K562 (cell line): ENCODE data around the gene CPNE2. TPM values are rescaled to one million over a fixed set of nuclear protein-coding genes. Genes with fewer than 3 reads are reported as not detected.

ENCODE experiments used
- BRF1 ChIP-seq: IDR thresholded peaks from 3 replicates; pipeline ENCODE4 v1.6.1; 2011; ENCODE audit warnings: borderline replicate concordance, mild to moderate bottlenecking; ENCODE audit not compliant: insufficient read length; ENCODE audit errors: extremely low read depth
- DPF2 ChIP-seq: fragments of 450-650 bp; IDR thresholded peaks from 2 replicates; pipeline ENCODE4 v1.6.1; 2016
- EGR1 ChIP-seq: fragments of 450-650 bp; conservative IDR thresholded peaks from 2 replicates; pipeline ENCODE4 v1.6.1; 2017; ENCODE audit warnings: mild to moderate bottlenecking
- OTX1 ChIP-seq: fragments of 450-650 bp; formaldehyde crosslinking; IDR thresholded peaks from 2 replicates; pipeline ENCODE4 v1.4.0; 2022; ENCODE audit warnings: mild to moderate bottlenecking
- PHTF2 ChIP-seq: fragments of 250-450 bp; sonication (Bioruptor Pico); IDR thresholded peaks from 2 replicates; pipeline ENCODE4 v1.5.0; 2021; ENCODE audit warnings: mild to moderate bottlenecking
- PYGO2 ChIP-seq: fragments of 450-650 bp; IDR thresholded peaks from 2 replicates; pipeline ENCODE4 v1.6.1; 2016; ENCODE audit warnings: mild to moderate bottlenecking, missing genetic modification characterization, moderate library complexity, missing compliant biosample characterization
- RAD51 ChIP-seq: fragments of 450-650 bp; IDR thresholded peaks from 2 replicates; pipeline ENCODE4 v1.7.1; 2016; ENCODE audit warnings: low read depth, mild to moderate bottlenecking, borderline replicate concordance
- SMARCE1 ChIP-seq: fragments of 450-650 bp; IDR thresholded peaks from 2 replicates; pipeline ENCODE4 v1.7.1; 2016; ENCODE audit warnings: mild to moderate bottlenecking
- SNIP1 ChIP-seq: fragments of 450-650 bp; IDR thresholded peaks from 2 replicates; pipeline ENCODE4 v1.7.1; 2017; ENCODE audit warnings: low read depth, mild to moderate bottlenecking
- ZBED1 ChIP-seq: IDR thresholded peaks from 2 replicates; pipeline ENCODE4 v1.6.1; 2014
- ZNF184 ChIP-seq: sonication (generic); formaldehyde crosslinking; IDR thresholded peaks from 2 replicates; pipeline ENCODE4 v1.5.0; 2020; ENCODE audit warnings: missing genetic modification reagents
- ZNF707 ChIP-seq: fragments of 250-450 bp; sonication (Bioruptor Pico); conservative IDR thresholded peaks from 2 replicates; pipeline ENCODE4 v1.8.0; 2022; ENCODE audit warnings: inconsistent platforms, mild to moderate bottlenecking, moderate library complexity
- ZSCAN32 ChIP-seq: fragments of 450-650 bp; formaldehyde crosslinking; IDR thresholded peaks from 2 replicates; pipeline ENCODE4 v1.4.0; 2020; ENCODE audit warnings: mild to moderate bottlenecking, moderate library complexity
- polyA plus RNA-seq, 8 experiments: library from polyadenylated mRNA; depleted of rRNA in 4 of 8; stranded (reverse) in 5 of 8; unstranded in 3 of 8; fragments of >200 nt; fragmentation: Nextera tagmentation in 2 of 8; fragmentation: Illumina TruSeq in 1 of 8; extraction: Ambion mirVana in 2 of 8; extraction: Trizol in 1 of 8; gene quantifications; 2 replicates each; pipeline versions ENCODE4 v1.2.1 to v1.2.3, GENCODE V29; 2011 to 2014; ENCODE audit warnings: inconsistent platforms in 1 of 8, missing spikeins in 1 of 8
- total RNA-seq, 7 experiments: library from RNA; depleted of rRNA in 6 of 7; stranded (reverse); fragments of >200 nt in 6 of 7; fragmentation: Illumina TruSeq in 2 of 7; extraction: Trizol in 2 of 7; gene quantifications; 2 replicates each; pipeline versions ENCODE4 v1.2.1 to v1.2.3, GENCODE V29; 2011 to 2021; ENCODE audit warnings: low replicate concordance in 1 of 7
- TF ChIP-seq, protein P1 (sequence below): fragments of 250-450 bp; sonication (Bioruptor Pico); IDR thresholded peaks from 2 replicates; pipeline ENCODE4 v1.8.0; 2021; ENCODE audit warnings: moderate library complexity, mild to moderate bottlenecking, inconsistent platforms
- TF ChIP-seq, protein P2 (sequence below), 2 experiments: fragments of 450-650 bp in 1 of 2; IDR thresholded peaks; 2 replicates each; pipeline ENCODE4 v1.6.1; 2011 to 2017; ENCODE audit warnings: low read depth in 2 of 2, antibody characterized with exemption in 1 of 2, borderline replicate concordance in 1 of 2, low read length in 1 of 2, mild to moderate bottlenecking in 1 of 2, mixed read lengths in 1 of 2; ENCODE audit not compliant: control insufficient read depth in 1 of 2
- TF ChIP-seq, protein P3 (sequence below): fragments of 450-650 bp; IDR thresholded peaks from 2 replicates; pipeline ENCODE4 v1.6.1; 2017; ENCODE audit warnings: mild to moderate bottlenecking, moderate library complexity
- TF ChIP-seq, protein P4 (sequence below): fragments of 450-650 bp; IDR thresholded peaks from 2 replicates; pipeline ENCODE4 v1.6.1; 2017; ENCODE audit warnings: antibody characterized with exemption, mild to moderate bottlenecking
- TF ChIP-seq, protein P5 (sequence below): fragments of 250-450 bp; sonication (Bioruptor Pico); IDR thresholded peaks from 2 replicates; pipeline ENCODE4 v1.5.0; 2021
- TF ChIP-seq, protein P6 (sequence below): fragments of 250-450 bp; sonication (Bioruptor Pico); IDR thresholded peaks from 2 replicates; pipeline ENCODE4 v1.8.0; 2022; ENCODE audit warnings: moderate library complexity, mild to moderate bottlenecking, inconsistent platforms

CPNE2 gene
- total and polyA plus RNA-seq, 9 of the 15 experiments (the other 6 are each of a cell fraction or from before 2014, with no cell fraction given): 3.0 to 13.9 (median 8.6) TPM

DNA sequence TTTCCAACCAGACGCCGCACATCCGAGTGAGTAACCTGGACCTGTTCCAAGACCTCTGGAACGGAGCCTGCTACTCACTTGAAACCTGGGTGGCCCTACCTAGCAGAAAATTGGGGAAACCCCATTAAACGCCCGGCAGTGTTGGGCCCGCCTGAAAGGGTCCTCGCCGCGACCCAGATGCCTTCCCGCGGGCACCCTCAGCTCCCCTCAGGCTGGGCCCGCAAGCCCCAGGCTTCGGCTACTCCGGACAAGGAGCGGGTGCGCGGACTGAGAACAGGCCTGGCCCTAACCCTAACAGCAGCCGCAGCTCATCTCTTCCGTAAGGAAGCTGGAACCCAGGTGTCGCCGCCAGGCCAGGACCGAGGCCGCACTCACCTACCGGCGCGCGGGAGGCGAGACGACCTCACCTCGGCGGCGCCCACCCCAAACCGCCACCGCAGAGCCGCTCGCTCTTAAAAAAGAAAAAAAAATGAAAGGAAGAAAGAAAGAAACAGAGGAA, 93.1 kb downstream of the CPNE2 start (continued):
- TF ChIP-seq, protein P1, sequence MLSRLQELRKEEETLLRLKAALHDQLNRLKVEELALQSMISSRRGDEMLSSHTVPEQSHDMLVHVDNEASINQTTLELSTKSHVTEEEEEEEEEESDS (CRISPR knock-in tag): no peak
- TF ChIP-seq ZBED1 (no peak), DPF2 (peak; percentile 26; the same call in 1 of the 2 replicates), OTX1 (no peak), SNIP1 (no peak), PYGO2 (no peak), BRF1 (no peak), ZSCAN32 (CRISPR knock-in tag) (no peak), ZNF707 (CRISPR knock-in tag) (no peak), ZNF184 (CRISPR knock-in tag) (no peak), PHTF2 (CRISPR knock-in tag) (no peak), RAD51 (no peak), EGR1 (no peak), SMARCE1 (no peak)
- TF ChIP-seq, protein P2, sequence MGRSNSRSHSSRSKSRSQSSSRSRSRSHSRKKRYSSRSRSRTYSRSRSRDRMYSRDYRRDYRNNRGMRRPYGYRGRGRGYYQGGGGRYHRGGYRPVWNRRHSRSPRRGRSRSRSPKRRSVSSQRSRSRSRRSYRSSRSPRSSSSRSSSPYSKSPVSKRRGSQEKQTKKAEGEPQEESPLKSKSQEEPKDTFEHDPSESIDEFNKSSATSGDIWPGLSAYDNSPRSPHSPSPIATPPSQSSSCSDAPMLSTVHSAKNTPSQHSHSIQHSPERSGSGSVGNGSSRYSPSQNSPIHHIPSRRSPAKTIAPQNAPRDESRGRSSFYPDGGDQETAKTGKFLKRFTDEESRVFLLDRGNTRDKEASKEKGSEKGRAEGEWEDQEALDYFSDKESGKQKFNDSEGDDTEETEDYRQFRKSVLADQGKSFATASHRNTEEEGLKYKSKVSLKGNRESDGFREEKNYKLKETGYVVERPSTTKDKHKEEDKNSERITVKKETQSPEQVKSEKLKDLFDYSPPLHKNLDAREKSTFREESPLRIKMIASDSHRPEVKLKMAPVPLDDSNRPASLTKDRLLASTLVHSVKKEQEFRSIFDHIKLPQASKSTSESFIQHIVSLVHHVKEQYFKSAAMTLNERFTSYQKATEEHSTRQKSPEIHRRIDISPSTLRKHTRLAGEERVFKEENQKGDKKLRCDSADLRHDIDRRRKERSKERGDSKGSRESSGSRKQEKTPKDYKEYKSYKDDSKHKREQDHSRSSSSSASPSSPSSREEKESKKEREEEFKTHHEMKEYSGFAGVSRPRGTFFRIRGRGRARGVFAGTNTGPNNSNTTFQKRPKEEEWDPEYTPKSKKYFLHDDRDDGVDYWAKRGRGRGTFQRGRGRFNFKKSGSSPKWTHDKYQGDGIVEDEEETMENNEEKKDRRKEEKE (IDR thresholded peaks at IDR 0.05; ENCODE audit: borderline replicate concordance in 1 of 2, control insufficient read depth in 1 of 2, low read depth in 2 of 2, low read length in 1 of 2): no peak
- TF ChIP-seq, protein P3, sequence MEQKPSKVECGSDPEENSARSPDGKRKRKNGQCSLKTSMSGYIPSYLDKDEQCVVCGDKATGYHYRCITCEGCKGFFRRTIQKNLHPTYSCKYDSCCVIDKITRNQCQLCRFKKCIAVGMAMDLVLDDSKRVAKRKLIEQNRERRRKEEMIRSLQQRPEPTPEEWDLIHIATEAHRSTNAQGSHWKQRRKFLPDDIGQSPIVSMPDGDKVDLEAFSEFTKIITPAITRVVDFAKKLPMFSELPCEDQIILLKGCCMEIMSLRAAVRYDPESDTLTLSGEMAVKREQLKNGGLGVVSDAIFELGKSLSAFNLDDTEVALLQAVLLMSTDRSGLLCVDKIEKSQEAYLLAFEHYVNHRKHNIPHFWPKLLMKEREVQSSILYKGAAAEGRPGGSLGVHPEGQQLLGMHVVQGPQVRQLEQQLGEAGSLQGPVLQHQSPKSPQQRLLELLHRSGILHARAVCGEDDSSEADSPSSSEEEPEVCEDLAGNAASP: no peak
- TF ChIP-seq, protein P4, sequence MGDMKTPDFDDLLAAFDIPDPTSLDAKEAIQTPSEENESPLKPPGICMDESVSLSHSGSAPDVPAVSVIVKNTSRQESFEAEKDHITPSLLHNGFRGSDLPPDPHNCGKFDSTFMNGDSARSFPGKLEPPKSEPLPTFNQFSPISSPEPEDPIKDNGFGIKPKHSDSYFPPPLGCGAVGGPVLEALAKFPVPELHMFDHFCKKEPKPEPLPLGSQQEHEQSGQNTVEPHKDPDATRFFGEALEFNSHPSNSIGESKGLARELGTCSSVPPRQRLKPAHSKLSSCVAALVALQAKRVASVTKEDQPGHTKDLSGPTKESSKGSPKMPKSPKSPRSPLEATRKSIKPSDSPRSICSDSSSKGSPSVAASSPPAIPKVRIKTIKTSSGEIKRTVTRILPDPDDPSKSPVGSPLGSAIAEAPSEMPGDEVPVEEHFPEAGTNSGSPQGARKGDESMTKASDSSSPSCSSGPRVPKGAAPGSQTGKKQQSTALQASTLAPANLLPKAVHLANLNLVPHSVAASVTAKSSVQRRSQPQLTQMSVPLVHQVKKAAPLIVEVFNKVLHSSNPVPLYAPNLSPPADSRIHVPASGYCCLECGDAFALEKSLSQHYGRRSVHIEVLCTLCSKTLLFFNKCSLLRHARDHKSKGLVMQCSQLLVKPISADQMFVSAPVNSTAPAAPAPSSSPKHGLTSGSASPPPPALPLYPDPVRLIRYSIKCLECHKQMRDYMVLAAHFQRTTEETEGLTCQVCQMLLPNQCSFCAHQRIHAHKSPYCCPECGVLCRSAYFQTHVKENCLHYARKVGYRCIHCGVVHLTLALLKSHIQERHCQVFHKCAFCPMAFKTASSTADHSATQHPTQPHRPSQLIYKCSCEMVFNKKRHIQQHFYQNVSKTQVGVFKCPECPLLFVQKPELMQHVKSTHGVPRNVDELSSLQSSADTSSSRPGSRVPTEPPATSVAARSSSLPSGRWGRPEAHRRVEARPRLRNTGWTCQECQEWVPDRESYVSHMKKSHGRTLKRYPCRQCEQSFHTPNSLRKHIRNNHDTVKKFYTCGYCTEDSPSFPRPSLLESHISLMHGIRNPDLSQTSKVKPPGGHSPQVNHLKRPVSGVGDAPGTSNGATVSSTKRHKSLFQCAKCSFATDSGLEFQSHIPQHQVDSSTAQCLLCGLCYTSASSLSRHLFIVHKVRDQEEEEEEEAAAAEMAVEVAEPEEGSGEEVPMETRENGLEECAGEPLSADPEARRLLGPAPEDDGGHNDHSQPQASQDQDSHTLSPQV: no peak
- TF ChIP-seq, protein P5, sequence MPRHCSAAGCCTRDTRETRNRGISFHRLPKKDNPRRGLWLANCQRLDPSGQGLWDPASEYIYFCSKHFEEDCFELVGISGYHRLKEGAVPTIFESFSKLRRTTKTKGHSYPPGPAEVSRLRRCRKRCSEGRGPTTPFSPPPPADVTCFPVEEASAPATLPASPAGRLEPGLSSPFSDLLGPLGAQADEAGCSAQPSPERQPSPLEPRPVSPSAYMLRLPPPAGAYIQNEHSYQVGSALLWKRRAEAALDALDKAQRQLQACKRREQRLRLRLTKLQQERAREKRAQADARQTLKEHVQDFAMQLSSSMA (CRISPR knock-in tag): no peak
- TF ChIP-seq, protein P6, sequence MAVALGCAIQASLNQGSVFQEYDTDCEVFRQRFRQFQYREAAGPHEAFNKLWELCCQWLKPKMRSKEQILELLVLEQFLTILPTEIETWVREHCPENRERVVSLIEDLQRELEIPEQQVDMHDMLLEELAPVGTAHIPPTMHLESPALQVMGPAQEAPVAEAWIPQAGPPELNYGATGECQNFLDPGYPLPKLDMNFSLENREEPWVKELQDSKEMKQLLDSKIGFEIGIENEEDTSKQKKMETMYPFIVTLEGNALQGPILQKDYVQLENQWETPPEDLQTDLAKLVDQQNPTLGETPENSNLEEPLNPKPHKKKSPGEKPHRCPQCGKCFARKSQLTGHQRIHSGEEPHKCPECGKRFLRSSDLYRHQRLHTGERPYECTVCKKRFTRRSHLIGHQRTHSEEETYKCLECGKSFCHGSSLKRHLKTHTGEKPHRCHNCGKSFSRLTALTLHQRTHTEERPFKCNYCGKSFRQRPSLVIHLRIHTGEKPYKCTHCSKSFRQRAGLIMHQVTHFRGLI (CRISPR knock-in tag): no peak
